ENCODE measurements around the gene FSCN2. TPM values are rescaled to one million over a fixed set of nuclear protein-coding genes. Genes with fewer than 3 reads are reported as not detected.

FSCN2 gene
- total RNA-seq, 2 experiments from 2014 or later: 0.94 to 1.7 TPM

GRCh38 chr17:81487089-81487486 is 41.1 kb upstream of the FSCN2 start:
- peaks cover 7% of the 10 kb centered on the region for H3K4me1 Mint-ChIP-seq
- POLR2A ChIA-PET: interaction anchor here (1.0 to 1.4 kb wide), 4 partner anchors 9 to 195 kb away, joined by 3 to 8 read pairs (median 6); partner anchors contain the start of gene FAAP100
- H3K36me3 Mint-ChIP-seq: no peaks in the 10 kb centered on the region
- H3K27me3 Mint-ChIP-seq: peaks cover 31% of the 10 kb centered on the region
- H3K9me3 Mint-ChIP-seq: no peaks in the 10 kb centered on the region
- ATAC-seq (ENCODE audit: low read depth): no peak
- peak overlapping the region; percentile 55 for H3K4me3 Mint-ChIP-seq
- DNase-seq: no peak
- peak overlapping the region; percentile 38 for H3K27ac Mint-ChIP-seq

GRCh38 chr17:81487487-81488275 is 40.5 kb upstream of the FSCN2 start:
- Mint-ChIP-seq H3K27ac (peak overlapping the region; percentile 38), H3K4me3 (peak overlapping the region; percentile 55), H3K9me3 (no peaks in the 10 kb centered on the region), H3K36me3 (no peaks in the 10 kb centered on the region), H3K4me1 (peaks cover 7% of the 10 kb centered on the region), H3K27me3 (peaks cover 30% of the 10 kb centered on the region)
- POLR2A ChIA-PET: interaction anchor here (0.5 to 2.3 kb wide), 7 partner anchors 10 to 195 kb away, joined by 3 to 11 read pairs (median 6); partner anchors contain the start of gene FAAP100
- ATAC-seq (ENCODE audit: low read depth) (peak; percentile 88), DNase-seq (peak; percentile 88)

- Mint-ChIP-seq H3K27ac (no peak overlapping the region), H3K4me3 (no peak overlapping the region), H3K27me3 (peaks cover 28% of the 10 kb centered on the region), H3K9me3 (no peaks in the 10 kb centered on the region), H3K4me1 (peaks cover 7% of the 10 kb centered on the region), H3K36me3 (no peaks in the 10 kb centered on the region)
- POLR2A ChIA-PET: interaction anchor here (0.6 to 2.3 kb wide), 4 partner anchors 20 to 142 kb away, joined by 3 to 11 read pairs (median 6); partner anchors contain the start of gene ACTG1
- peak; percentile 23 for ATAC-seq (ENCODE audit: low read depth)
- no peak for DNase-seq
These were observed 39.8 kb upstream of the FSCN2 start for GRCh38 chr17:81488276-81488860.

GRCh38 chr17:81489012-81489997 is 38.9 kb upstream of the FSCN2 start:
- peaks cover 28% of the 10 kb centered on the region for H3K27me3 Mint-ChIP-seq
- DNase-seq (no peak), ATAC-seq (ENCODE audit: low read depth) (no peak)
- no peaks in the 10 kb centered on the region for H3K36me3 Mint-ChIP-seq
- H3K4me1 Mint-ChIP-seq: peaks cover 7% of the 10 kb centered on the region
- H3K9me3 Mint-ChIP-seq: no peaks in the 10 kb centered on the region
- peak overlapping the region; percentile 61 for H3K4me3 Mint-ChIP-seq
- peak overlapping the region; percentile 56 for H3K27ac Mint-ChIP-seq
- POLR2A ChIA-PET: interaction anchor here (0.9 to 2.3 kb wide), 5 partner anchors 19 to 77 kb away, joined by 3 to 11 read pairs (median 3); partner anchors contain the start of gene ACTG1

- ATAC-seq (ENCODE audit: low read depth) (no peak), DNase-seq (no peak)
- H3K4me3 Mint-ChIP-seq: no peak overlapping the region
- no peaks in the 10 kb centered on the region for H3K9me3 Mint-ChIP-seq
- H3K27ac Mint-ChIP-seq: no peak overlapping the region
- peaks cover 28% of the 10 kb centered on the region for H3K27me3 Mint-ChIP-seq
- POLR2A ChIA-PET: interaction anchor here (1.1 to 2.3 kb wide), 3 partner anchors 18 to 78 kb away, joined by 3 to 11 read pairs (median 8); no protein-coding TSS in a partner anchor
- peaks cover 10% of the 10 kb centered on the region for H3K4me1 Mint-ChIP-seq
- H3K36me3 Mint-ChIP-seq: peaks cover 2% of the 10 kb centered on the region
These were observed 37.9 kb upstream of the FSCN2 start for GRCh38 chr17:81489998-81490992.

GRCh38 chr17:81491181-81491581 is 37.0 kb upstream of the FSCN2 start:
- H3K36me3 Mint-ChIP-seq: peaks cover 2% of the 10 kb centered on the region
- POLR2A ChIA-PET: no interaction called here

GRCh38 chr17:81491761-81492160 is 36.4 kb upstream of the FSCN2 start:
- Mint-ChIP-seq H3K27me3 (peaks cover 20% of the 10 kb centered on the region), H3K27ac (no peak overlapping the region), H3K9me3 (no peaks in the 10 kb centered on the region), H3K36me3 (peaks cover 2% of the 10 kb centered on the region), H3K4me1 (peaks cover 6% of the 10 kb centered on the region), H3K4me3 (no peak overlapping the region)
- DNase-seq (no peak), ATAC-seq (ENCODE audit: low read depth) (no peak)
- POLR2A ChIA-PET: no interaction called here

More at GRCh38 chr17:81491181-81491581, 37.0 kb upstream of the FSCN2 start:
- H3K27ac Mint-ChIP-seq: no peak overlapping the region
- no peaks in the 10 kb centered on the region for H3K9me3 Mint-ChIP-seq
- H3K27me3 Mint-ChIP-seq: peaks cover 23% of the 10 kb centered on the region
- peaks cover 7% of the 10 kb centered on the region for H3K4me1 Mint-ChIP-seq
- ATAC-seq (ENCODE audit: low read depth) (no peak), DNase-seq (no peak)
- H3K4me3 Mint-ChIP-seq: no peak overlapping the region

GRCh38 chr17:81492202-81492601 is 36.0 kb upstream of the FSCN2 start:
- ATAC-seq (ENCODE audit: low read depth): no peak
- Mint-ChIP-seq H3K9me3 (no peaks in the 10 kb centered on the region), H3K36me3 (peaks cover 2% of the 10 kb centered on the region), H3K27ac (no peak overlapping the region), H3K4me1 (peaks cover 6% of the 10 kb centered on the region), H3K4me3 (no peak overlapping the region), H3K27me3 (peaks cover 24% of the 10 kb centered on the region)
- POLR2A ChIA-PET: no interaction called here
- DNase-seq: no peak

- Mint-ChIP-seq H3K9me3 (no peaks in the 10 kb centered on the region), H3K36me3 (peaks cover 2% of the 10 kb centered on the region), H3K4me1 (peaks cover 6% of the 10 kb centered on the region), H3K27ac (no peak overlapping the region), H3K27me3 (peaks cover 26% of the 10 kb centered on the region), H3K4me3 (no peak overlapping the region)
- DNase-seq: no peak
- ATAC-seq (ENCODE audit: low read depth): no peak
- POLR2A ChIA-PET: no interaction called here
These were observed 35.5 kb upstream of the FSCN2 start for GRCh38 chr17:81492706-81493105.

GRCh38 chr17:81493198-81494038 is 34.8 kb upstream of the FSCN2 start:
- no peak for ATAC-seq (ENCODE audit: low read depth)
- peaks cover 6% of the 10 kb centered on the region for H3K4me1 Mint-ChIP-seq

GRCh38 chr17:81494626-81495377 is 33.4 kb upstream of the FSCN2 start:
- POLR2A ChIA-PET: no interaction called here
- ATAC-seq (ENCODE audit: low read depth): peak; percentile 19

More at GRCh38 chr17:81493198-81494038, 34.8 kb upstream of the FSCN2 start:
- Mint-ChIP-seq H3K27ac (no peak overlapping the region), H3K36me3 (peaks cover 2% of the 10 kb centered on the region), H3K9me3 (no peaks in the 10 kb centered on the region), H3K27me3 (peaks cover 32% of the 10 kb centered on the region), H3K4me3 (no peak overlapping the region)
- no peak for DNase-seq
- POLR2A ChIA-PET: no interaction called here

More at GRCh38 chr17:81494626-81495377, 33.4 kb upstream of the FSCN2 start:
- H3K27ac Mint-ChIP-seq: no peak overlapping the region
- no peak overlapping the region for H3K4me3 Mint-ChIP-seq
- no peaks in the 10 kb centered on the region for H3K9me3 Mint-ChIP-seq
- peaks cover 2% of the 10 kb centered on the region for H3K36me3 Mint-ChIP-seq
- peaks cover 4% of the 10 kb centered on the region for H3K4me1 Mint-ChIP-seq
- no peak for DNase-seq
- peaks cover 30% of the 10 kb centered on the region for H3K27me3 Mint-ChIP-seq
